NCI-H1105 (cell line): ENCODE data around the gene PPP1R37.

Experiments used
- DNase-seq: peaks from one replicate; lab custom pipeline; 2025; lab: John Stamatoyannopoulos, UW

The PPP1R37 gene

DNA sequence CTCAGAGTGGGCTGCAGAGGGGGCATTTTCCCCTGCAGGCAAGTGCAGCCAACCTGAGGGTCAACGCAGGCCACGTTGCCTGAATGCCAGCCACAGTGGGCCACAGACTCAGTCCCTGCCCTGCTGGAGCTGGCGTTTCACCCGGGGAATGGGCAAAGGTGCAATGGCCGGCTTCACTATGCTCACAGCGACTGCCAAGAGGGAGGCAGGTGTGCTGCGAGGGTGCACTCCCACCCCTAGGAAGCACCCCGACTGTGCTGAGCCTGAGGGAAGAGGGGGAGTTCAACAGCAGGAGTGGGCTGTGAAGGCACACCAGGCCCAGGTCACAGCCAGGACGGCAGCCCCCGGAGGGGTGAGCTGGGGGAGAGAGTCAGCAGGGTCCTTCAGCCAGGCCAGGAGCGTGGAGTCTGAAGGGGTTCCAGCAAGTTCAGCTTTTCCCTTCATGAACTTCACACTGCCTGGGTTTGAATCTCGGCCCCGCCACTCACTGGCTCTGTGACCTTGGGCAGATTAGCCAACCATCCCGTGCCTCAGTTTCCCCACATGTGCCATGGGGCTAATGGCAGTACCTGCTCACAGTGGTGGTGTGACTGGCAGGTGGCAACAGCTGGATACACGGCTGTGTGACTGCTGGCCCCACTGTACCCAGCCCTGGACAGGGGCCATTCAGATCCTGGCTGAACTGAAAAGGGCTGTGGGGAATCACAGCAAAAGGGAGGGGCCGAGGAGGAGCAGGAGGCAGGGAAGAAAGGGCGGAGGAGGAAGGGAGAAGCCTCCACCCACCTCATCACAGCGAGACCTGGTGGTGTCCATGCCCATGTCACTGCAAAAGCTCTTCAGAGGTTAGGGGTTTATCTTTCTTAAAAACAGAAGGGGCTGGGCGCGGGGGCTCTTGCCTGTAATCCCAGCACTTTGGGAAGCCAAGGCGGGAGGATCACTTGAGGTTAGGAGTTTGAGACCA lies 77.4 kb downstream of the PPP1R37 start:
- DNase-seq = no peak

DNA sequence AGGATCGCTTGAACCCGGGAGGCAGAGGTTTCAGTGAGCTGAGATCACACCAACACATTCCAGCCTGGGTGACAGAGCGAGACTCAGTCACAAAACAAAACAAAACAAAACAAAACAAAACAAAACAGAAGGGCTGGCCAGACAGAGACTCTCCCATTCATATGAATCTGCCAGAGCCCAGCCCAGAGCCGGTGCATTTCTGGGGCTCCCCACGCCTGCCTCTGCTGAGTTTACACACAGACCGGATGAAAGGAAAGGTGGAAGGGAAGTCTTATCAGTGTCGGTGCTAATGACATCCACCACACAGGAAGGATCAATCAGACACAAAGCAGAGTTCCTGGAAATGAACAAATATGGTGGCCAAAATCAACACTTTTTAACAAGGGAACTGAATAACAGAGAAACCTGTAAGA lies 78.2 kb downstream of the PPP1R37 start:
- no peak for DNase-seq

DNA sequence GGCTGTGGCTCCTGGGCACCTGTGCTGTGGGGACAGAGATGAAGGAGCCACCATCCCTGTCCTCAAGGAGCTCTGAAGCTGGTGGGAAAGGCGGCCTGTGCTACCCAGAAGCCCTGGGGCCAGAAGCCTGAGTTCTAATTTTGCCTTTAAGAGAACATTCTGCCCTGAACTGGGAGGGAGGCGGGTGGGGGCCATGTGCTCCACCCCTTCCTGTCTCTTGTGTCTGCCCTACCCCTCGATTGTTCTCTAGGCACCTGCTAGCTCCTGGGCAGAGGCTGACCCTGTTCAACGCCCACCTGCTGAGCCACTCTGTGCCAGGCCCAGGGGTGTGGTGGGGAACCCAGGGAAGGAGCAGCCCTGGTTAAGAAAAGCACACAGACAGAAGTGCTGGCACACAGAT lies 79.2 kb downstream of the PPP1R37 start:
- DNase-seq = no peak

DNA sequence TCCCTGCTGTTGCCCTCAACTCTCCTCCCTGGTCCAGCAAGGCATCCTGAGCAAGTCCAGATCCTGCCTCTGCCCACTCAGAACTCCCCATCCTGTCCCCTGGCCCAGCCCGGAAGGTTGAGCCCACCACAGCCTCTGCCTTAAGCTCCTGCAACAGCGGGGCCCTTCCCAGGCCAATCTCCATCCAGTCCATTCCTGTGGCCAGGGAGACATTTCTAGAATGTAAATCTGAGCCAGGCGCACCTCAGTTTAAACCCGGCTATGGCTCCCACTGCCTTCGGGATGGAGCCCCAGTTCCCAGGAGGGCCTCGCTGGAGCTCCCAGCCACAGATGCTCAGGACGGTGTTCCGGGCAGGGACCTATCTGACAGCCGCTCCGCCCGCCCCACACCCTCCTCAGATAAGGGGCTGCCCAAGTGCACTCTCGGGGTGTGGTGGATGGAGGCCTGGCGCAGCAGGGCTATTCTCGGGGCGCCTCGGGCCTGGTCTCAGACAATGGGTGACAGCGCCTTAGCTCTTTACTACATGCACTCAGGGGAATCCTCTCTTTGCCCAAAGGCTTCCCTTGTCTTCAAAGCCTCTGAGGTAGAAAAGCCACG lies 79.7 kb downstream of the PPP1R37 start:
- no peak for DNase-seq

DNA sequence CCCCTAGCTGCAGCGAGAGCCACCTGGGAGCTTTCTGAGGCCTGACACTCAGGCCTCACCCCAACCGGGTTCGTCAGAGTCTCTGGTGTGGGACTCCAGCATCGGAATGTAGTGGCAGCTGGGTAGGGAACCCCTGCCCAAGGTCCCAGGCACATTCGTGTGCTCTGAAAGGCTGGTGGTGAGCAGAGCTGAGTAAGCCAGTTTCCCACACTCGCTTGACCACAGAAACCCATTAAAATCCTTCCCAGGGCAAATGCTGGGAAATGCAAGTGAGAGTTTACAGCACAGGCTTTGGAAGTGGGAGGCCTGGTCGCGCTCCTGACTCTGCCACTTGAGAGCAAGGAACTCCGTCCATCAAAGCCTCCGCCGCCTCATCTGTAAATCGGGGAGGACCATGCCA lies 80.8 kb downstream of the PPP1R37 start:
- no peak for DNase-seq

DNA sequence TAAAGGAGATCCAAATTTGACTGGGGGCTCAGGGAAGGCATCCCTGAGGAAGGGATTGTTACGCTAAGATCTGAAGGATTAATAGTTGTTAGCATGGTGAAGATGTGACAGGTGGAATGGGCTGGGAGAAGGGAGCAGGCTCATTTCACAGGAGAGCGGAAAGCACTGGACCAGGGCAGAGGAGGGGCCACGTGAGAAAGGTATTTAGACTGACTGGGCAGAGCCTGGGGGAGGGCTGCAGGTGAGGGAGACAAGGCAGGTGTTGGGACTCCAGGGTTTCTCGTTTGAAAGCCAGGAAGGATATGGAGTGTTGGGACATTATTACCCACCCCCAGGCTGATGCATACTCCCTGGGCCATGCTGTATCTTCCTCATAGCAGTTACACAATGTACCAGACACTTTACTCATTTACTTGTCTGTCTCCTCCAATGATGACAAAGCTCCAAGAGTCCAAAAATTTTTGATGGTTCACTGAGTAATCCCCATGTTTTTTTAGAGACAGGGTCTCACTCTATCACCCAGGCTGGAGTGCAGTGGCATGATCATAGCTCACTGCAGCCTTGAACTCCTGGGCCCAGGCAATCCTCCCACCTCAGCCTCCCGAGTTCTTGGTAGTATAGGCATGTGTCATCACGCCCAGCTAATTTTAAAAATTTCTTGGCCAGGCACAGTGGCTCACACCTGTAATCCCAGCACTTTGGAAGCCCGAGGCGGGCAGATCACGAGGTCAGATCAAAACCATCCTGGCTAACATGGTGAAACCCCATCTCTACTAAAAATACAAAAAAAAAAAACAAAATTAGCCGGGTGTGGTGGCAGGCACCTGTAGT lies 82.8 kb downstream of the PPP1R37 start:
- no peak for DNase-seq

DNA sequence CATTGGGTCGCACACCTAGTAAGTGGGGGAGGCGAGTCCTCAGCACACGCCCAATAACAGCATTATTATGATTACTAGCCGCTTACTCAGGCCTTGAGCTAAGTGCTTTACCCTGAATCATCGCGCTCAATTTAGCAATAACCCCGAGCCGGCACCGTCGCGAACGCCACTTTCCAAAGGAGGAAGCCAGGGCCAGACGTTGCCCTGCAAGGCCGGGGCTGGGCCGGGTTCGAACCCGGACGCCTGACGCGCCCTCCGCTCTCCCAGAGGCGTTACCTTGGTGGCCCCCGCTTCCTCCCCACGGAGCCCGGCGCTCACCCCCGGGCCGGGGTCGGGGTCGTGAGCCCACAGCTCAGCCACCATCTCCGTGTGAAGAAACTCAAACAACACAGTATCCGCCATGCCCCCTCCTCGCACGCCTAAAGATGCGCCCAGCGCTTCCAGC lies 84.9 kb downstream of the PPP1R37 start, which contains the start of gene TRAPPC6A:
Gene TRAPPC6A (minus strand): TSS at position 421 of the 445 bp plus-strand sequence. CDS start 19 bp downstream, at position 402.
- no peak for DNase-seq

DNA sequence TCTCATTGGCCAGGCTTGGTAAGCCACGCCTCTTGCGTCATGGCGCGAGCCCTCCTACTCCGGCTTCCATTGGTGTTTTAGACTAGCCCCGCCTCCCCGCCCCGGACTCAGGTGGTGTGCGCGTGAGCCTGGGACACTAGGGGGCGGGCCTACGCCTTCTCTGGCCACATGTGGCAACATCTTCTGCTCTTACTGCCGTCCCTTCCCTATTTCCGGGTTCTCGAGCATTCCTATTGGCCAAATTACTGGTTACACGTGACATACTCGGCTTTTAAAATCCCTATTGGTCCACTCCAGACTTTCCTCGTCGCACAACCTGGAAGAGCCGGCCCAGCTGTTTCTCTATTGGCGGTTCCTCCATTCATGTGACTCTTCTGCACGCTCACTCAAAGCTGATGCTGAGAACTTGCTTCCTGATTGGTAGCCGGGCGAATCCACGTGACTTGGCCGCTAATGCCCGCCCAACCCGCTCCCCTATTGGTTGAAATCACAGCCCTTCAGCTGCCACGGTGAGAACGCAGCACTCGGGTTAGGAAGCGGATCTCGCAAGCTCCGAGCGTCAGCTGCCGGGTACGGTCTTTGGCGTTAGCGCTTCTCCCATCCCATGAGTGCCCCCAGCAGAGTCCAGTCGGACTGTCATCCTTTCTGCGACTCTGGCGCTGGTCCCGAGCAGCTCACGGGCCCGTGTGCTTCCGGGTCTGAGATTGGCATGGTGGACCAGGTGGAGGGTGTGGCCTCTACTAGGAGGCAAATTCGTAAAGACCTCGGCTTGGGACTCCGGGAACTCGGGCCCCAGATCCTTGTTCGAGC lies 85.5 kb downstream of the PPP1R37 start, which contains the start of gene BLOC1S3:
Gene BLOC1S3 (plus strand): TSS at position 523 of the 810 bp plus-strand sequence. CDS start 513 bp downstream, outside the sequence.
- DNase-seq = peak; percentile 100

DNA sequence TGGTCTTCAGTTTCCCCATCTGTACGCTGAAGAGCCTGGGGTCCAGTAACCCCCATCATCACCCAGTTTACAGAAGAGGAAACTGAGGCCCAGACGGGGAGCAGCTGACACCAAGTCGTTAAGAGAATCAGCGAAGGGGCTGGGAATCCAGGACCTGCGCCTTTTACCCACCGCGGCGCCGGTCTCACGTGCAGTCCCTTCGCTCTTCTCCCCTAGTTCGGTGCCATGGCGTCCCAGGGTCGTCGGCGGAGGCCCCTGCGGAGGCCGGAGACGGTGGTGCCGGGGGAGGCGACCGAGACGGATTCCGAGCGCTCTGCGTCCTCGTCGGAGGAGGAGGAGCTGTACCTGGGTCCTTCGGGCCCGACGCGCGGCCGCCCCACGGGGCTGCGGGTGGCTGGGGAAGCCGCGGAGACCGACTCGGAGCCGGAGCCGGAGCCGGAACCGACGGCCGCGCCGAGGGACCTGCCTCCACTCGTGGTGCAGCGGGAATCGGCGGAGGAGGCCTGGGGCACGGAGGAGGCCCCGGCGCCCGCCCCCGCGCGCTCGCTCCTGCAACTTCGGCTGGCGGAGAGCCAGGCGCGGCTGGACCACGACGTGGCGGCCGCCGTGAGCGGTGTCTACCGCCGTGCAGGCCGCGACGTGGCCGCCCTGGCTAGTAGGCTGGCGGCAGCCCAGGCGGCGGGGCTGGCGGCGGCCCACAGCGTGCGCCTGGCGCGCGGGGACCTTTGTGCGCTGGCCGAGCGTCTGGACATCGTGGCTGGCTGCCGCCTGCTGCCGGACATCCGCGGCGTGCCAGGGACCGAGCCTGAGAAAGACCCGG lies 86.3 kb downstream of the PPP1R37 start:
- DNase-seq = no peak

DNA sequence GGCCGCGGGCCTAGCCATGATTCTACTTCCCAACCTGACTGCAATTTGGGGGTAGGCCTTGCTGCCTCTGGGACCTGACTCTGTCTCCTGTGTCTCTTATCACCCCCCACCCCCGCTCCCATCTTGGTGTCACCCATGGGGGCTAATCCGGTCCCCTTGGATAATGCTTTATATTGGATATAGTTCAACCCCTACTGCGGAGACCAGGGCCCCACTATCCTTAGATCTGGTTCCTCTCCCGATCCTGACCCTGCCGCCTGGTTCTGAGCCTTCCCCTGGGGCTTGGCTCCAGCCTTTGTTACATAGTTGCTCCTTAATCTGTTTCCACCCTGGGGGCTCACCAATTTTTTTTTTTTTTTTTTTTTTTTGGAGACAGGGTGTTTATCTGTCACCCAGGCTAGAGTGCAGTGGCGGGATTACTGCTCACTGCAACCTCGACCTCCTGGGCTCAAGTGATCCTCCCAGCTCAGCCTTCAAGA lies 87.0 kb downstream of the PPP1R37 start:
- no peak for DNase-seq

DNA sequence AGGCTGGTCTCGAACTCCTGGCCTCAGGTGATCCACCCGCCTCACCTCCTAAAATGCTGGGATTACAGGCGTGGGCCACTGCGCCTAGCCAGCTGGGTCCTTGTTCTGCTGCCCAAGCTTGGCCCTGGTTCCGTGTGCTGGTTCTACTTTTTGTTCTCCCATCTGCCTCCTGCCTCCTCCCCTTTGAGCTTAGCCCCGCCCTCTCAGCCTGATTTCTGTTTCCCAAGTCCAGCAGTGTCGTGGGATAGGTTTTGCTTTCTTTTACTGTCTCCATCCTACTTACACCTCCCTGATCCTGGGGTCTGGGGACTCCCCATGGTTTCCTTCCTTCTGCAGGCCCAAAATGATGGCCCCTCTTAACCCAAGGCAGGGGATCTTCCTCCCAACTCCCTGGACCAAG lies 88.0 kb downstream of the PPP1R37 start:
- no peak for DNase-seq

DNA sequence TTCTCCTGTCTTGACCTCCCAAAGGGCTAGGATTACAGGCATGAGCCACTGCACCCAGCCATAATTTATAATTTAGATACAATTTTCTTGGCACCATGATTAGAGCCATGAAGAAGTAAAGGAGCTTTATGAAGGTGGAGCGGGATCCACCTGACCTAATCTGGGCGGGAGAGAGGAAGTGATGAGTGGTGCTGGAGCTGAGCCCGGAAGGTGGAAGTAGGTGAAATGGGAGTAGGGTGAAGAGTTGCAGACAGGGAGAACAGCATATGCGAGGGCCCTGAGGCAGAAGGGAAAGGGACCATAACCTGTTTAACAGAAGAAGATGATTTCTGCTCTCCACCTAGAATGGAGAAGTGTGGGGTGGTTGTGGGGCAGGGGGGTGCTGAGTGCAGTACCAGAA lies 89.8 kb downstream of the PPP1R37 start:
- no peak for DNase-seq

DNA sequence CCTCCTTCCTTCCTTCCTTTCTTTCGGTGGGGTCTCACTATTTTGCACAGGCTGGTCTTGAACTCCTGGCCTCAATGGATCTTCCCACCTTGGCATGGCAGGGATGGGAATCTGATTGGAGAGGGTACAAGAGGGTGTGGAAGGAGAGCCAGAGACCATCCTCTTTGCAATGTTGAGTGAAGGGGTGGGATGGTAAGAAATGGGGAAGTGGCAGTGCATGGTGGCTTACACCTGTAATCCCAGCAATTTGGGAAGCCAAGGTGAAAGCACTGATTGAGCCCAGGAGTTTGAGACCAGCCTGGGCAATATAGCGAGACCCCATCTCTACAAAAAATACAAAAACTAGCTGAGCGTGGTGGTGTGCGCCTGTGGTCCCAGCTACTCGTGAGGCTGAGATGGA lies 91.1 kb downstream of the PPP1R37 start:
- no peak for DNase-seq

DNA sequence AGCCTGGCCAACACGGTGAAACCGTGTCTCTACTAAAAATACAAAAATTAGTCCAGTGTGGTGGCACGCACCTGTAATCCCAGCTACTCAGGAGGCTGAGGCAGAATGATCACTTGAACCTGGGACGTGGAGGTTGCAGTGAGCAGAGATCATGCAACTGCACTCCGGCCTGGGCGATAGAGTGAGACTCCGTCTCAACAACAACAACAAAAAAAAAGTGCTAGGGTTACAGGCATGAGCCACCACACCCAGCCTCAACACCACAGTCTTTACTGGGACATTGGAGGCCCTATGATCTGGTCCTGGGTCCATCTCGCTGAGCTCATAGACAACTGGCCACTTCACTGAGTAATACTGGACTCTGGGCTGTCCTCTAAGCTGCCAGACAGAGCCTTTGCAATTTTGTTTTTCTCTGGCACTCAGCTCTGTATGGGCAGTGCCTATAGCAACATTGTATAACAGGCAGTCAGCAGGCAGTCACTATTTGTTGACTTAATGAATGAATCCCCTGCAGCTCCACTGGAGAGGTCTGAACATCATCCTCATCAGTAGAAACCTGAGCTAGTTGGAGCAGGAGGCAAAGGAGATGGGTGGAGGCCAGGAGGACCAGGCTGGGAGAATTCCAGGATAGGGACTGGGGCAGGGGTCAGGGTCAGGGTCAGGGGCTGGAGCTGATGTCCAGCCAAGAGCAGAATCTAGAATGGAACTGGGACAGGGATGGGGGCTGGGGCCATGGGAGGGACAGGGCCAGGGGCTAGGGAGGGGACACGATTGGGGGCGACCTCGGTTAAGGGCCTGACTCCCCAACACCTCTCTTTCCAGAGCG lies 93.7 kb downstream of the PPP1R37 start:
- no peak for DNase-seq

DNA sequence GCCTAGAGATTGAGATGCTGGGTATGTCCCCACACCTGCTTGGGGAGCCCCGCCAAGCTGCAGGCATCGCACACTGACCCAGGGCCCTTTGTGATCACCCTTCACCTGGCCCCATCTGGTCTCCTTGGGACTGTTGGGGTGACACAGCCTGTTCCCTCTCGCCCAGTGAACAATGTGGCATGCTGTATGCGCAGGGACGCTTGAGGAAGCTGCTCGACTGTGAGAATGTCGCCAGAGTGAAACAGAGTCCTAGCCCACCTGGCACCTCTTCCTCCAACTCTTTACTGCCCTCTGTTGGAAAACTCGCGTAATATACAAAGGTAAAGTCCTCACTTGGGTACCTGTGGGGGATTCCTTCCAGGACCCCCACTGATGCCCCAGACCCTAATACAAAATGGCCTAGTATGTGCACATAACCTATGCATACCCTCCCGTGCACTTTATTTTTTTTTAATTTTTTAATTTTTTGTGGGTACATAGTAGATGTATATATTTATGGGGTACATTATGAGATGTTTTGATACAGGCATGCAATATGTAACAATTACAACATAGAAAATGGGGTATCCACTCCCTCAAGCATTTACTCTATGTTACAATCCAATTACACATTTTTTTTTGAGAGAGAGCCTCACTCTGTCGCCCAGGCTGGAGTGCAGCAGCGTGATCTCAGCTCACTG lies 94.6 kb downstream of the PPP1R37 start:
- peak; percentile 58 for DNase-seq

DNA sequence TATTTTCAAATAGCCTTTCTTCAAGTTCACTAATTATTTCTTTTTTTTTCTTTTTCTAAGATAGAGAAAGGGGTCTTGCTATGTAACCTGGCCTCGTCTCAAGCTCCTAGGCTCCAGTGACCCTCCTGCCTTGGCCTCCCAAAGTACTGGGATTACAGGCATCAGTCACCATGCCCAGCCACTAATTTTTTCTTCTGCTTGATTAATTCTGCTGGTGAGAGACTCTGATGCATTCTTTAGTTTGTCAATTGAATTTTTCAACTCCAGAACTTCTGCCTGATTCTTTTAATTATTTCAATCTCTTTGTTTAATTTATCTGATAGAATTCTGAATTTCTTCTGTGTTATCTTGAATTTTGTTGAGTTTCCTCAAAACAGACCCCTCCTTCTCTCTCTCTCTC lies 97.0 kb downstream of the PPP1R37 start:
- no peak for DNase-seq

DNA sequence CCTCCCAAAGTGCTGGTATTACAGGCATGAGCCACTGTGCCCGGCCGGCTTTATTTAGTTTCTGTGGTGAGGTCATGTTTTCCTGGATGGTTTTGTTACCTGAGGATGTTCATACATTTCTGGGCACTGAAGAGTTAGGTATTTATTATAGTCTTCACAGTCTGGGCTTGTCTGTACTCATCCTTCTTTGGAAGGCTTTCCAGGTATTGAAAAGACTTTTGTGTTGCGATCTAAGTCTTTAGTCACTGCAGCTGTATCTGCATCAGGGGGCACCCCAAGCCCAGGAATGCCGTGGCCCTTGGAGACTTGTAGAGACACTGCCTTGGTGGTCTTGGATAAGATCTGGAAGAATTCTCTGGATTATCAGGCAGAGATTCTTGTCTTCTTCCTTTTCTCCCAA lies 98.4 kb downstream of the PPP1R37 start:
- no peak for DNase-seq

DNA sequence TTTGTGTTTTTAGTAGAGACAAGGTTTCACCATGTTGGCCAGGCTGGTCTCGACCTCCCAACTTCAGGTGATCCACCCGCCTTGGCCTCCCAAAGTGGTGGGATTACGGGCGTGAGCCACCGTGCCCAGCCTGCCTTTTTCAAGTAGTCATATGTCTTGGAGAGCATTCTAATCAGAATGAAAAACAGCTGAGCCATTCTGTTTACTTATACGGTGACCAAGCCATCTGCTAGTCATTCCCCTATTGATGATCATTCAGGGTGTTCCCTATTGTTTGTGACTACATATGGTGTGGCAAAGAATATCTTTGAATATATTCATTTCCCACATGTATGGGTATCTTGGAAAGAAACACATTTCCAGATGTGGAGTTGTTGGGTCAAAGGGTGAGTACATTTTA lies 102.8 kb downstream of the PPP1R37 start:
- DNase-seq = no peak
